PC-3 (cell line): Measurements from ENCODE around the gene SHC4.

Experiments
- EZH2 ChIP-seq: fragments of 300-600 bp; sonication (generic); IDR thresholded peaks from one replicate; pipeline ENCODE4 v1.6.1; 2017; ENCODE audit warnings: antibody characterized with exemption, mild to moderate bottlenecking, low read length; ENCODE audit not compliant: unreplicated experiment
- EZH2phosphoT487 ChIP-seq: fragments of 300-600 bp; sonication (generic); IDR thresholded peaks from 2 replicates; pipeline ENCODE4 v1.6.1; 2018; ENCODE audit warnings: mild to moderate bottlenecking, antibody characterized with exemption, low read length, borderline replicate concordance
- TF ChIP-seq, protein P1 (sequence below): fragments of 300-600 bp; sonication (generic); conservative IDR thresholded peaks from 2 replicates; pipeline ENCODE4 v1.5.1; 2017; ENCODE audit warnings: antibody characterized with exemption, low read depth, mild to moderate bottlenecking, low read length

DNA sequence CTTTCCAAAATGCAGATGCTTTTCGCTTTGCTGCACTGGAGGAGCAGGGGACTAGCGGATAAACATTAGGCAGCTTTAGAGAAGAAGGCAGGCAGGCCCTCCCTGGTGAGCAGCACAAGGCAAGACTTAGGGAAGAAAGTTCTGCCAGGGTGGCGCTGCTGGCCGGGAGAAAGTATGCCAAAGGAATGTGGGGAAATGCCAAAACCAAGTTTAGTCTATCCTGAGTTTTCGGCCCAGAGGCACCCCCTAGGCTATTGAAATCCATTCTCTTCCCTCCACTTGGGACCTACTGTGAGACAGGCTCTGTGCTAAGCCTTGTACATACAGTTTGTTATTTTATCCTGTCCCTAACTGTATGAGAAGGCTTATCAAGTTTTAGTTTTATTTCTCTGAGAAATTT, 9.2 kb downstream of the SHC4 start:
- TF ChIP-seq EZH2 (no peak), EZH2phosphoT487 (no peak)
- TF ChIP-seq, protein P1, sequence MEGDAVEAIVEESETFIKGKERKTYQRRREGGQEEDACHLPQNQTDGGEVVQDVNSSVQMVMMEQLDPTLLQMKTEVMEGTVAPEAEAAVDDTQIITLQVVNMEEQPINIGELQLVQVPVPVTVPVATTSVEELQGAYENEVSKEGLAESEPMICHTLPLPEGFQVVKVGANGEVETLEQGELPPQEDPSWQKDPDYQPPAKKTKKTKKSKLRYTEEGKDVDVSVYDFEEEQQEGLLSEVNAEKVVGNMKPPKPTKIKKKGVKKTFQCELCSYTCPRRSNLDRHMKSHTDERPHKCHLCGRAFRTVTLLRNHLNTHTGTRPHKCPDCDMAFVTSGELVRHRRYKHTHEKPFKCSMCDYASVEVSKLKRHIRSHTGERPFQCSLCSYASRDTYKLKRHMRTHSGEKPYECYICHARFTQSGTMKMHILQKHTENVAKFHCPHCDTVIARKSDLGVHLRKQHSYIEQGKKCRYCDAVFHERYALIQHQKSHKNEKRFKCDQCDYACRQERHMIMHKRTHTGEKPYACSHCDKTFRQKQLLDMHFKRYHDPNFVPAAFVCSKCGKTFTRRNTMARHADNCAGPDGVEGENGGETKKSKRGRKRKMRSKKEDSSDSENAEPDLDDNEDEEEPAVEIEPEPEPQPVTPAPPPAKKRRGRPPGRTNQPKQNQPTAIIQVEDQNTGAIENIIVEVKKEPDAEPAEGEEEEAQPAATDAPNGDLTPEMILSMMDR: 0 out of 2 replicates have a peak, but pooled peaks have one; percentile 17
